Esophagus mucosa (tissue), 1 donor: ENCODE measurements around the gene TRMT1L. TPM values are rescaled to one million over a fixed set of nuclear protein-coding genes. Genes with fewer than 3 reads are reported as not detected.
"Not testable (repeated sequence)": the region's sequence is repeated elsewhere in the genome, so short reads cannot be mapped to it uniquely, and the experiment has no call there.

ENCODE experiments used
- ATAC-seq: fragments of 200-7000 bp; cut with Tn5 transposase; one replicate; pipeline ENCODE4 v1.9.1; 2020
- total RNA-seq: library from RNA; stranded (reverse); gene quantifications from one replicate; pipeline ENCODE4 v1.2.4, GENCODE V29; 2023
- donor health status: DM: yes; HTN: yes; CAD: no.

Gene TRMT1L
- 13.5 TPM for total RNA-seq

GRCh38 chr1:185156854-185157598 is at the start of gene TRMT1L, which contains the start of gene SWT1:
Gene TRMT1L, minus strand, starts transcription at chr1:185156953. Its CDS starts 241 bp downstream, at chr1:185156712.
Gene SWT1, plus strand, starts transcription at chr1:185157167. Its CDS starts 3,675 bp downstream, at chr1:185160842.
- ATAC-seq, result peak; percentile 99

GRCh38 chr1:185200889-185201288 is 44.1 kb upstream of the TRMT1L start:
- no peak for ATAC-seq

GRCh38 chr1:185198712-185199111 is 42.0 kb upstream of the TRMT1L start:
- ATAC-seq, result not testable (repeated sequence)

- ATAC-seq, result no peak
Measured at GRCh38 chr1:185193756-185194155, 37.0 kb upstream of the TRMT1L start.

- ATAC-seq, result peak; percentile 39
Measured at GRCh38 chr1:185170291-185170848, 13.6 kb upstream of the TRMT1L start.

- no peak for ATAC-seq
Measured at GRCh38 chr1:185166106-185166505, 9.4 kb upstream of the TRMT1L start.

GRCh38 chr1:185162491-185162890 is 5.7 kb upstream of the TRMT1L start:
- no peak for ATAC-seq

- ATAC-seq, result no peak
Measured at GRCh38 chr1:185159966-185160365, 3.2 kb upstream of the TRMT1L start.

- ATAC-seq, result no peak
Measured at GRCh38 chr1:185158800-185159199, 2.0 kb upstream of the TRMT1L start.

- ATAC-seq, result peak; percentile 6
Measured at GRCh38 chr1:185157599-185158412, 1.1 kb upstream of the TRMT1L start.

GRCh38 chr1:185156288-185156853 is 382 bp downstream of the TRMT1L start:
- ATAC-seq, result peak; percentile 32

- no peak for ATAC-seq
Measured at GRCh38 chr1:185155600-185156287, 1.0 kb downstream of the TRMT1L start.

- no peak for ATAC-seq
Measured at GRCh38 chr1:185154912-185155513, 1.7 kb downstream of the TRMT1L start.

- ATAC-seq, result no peak
Measured at GRCh38 chr1:185152187-185152767, 4.5 kb downstream of the TRMT1L start.

- ATAC-seq, result no peak
Measured at GRCh38 chr1:185151215-185151614, 5.5 kb downstream of the TRMT1L start.

GRCh38 chr1:185144233-185144632 is 12.5 kb downstream of the TRMT1L start:
- no peak for ATAC-seq

- no peak for ATAC-seq
Measured at GRCh38 chr1:185139246-185139645, 17.5 kb downstream of the TRMT1L start.

- ATAC-seq, result no peak
Measured at GRCh38 chr1:185137896-185138545, 18.7 kb downstream of the TRMT1L start.

GRCh38 chr1:185132534-185132933 is 24.2 kb downstream of the TRMT1L start:
- no peak for ATAC-seq

GRCh38 chr1:185129708-185130107 is 27.0 kb downstream of the TRMT1L start:
- no peak for ATAC-seq

GRCh38 chr1:185112356-185112755 is 44.4 kb downstream of the TRMT1L start:
- no peak for ATAC-seq
